CD1c-positive myeloid dendritic cell (primary cell): ENCODE data around the gene EPB41L3.
A peak's percentile ranks its signal among the peaks of the same experiment; 100 is the strongest.

Experiments used
- DNase-seq: peaks from one replicate; pipeline ENCODE4 v3.0.0-alpha.2; 2016; ENCODE audit errors: extremely low spot score

EPB41L3 gene

DNA sequence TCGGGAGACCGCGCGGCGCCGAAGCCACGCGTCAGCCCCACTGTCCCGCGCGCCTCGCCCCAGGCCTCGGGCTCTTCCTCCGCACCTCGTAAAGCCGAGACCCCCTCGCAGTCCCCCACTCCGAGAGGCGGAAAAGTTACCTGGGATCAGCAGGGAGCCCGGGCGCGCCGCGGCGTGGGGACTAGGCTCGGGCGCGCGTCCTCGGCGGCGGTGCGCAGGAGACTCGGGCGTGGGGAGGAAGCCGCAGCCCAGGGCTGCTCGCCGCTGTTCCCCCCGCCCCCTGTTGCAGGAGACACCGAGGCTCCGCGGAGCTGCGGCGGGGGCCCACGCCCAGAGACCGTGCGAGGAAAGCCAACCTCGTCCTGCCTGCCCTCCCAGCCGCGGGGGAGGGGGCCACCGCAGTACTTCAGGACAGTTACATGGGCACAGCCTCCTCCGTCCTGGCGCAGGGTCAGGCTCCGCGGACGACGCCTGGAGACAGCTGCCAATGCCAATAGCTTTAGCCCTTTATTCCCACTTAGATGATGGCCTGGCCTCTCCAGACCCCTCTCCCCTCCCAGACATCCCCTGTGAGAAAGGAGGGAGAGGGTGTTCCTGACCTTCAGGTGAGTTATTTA lies at the start of gene EPB41L3:
Gene EPB41L3 (minus strand): TSS at position 225 of the 617 bp plus-strand sequence. CDS start 54,814 bp downstream, outside the sequence.
- peak; percentile 76 for DNase-seq

GRCh38 chr18:5588529-5588928 lies 44.7 kb upstream of the EPB41L3 start:
- DNase-seq = no peak

DNA sequence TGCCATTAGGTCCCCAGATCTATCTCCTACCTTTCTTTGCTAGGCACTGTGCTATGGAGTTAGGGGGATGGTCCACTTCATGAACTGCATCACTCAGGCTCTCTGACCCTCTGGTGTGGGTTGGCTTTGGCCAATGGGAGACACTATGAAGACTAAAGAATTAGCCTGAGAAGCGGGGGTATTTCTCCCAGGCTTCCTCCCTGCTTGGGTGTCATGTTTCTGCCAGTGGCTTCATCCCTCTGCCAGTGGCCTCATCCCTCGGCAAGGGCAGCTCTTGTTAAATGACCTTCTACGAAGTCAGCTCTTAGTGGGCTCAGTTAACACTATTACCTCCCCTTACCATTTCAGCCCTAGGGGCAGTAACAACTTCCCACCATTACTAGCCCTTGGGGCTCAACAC lies 41.9 kb upstream of the EPB41L3 start:
- DNase-seq = no peak

- peak; percentile 33 for DNase-seq
Measured at GRCh38 chr18:5584746-5585417, 41.1 kb upstream of the EPB41L3 start.

- DNase-seq = peak; percentile 91
Measured at GRCh38 chr18:5582849-5583681, 39.3 kb upstream of the EPB41L3 start.

GRCh38 chr18:5582076-5582475 lies 38.3 kb upstream of the EPB41L3 start:
- no peak for DNase-seq

GRCh38 chr18:5574843-5575242 lies 31.0 kb upstream of the EPB41L3 start:
- DNase-seq = peak; percentile 67

DNA sequence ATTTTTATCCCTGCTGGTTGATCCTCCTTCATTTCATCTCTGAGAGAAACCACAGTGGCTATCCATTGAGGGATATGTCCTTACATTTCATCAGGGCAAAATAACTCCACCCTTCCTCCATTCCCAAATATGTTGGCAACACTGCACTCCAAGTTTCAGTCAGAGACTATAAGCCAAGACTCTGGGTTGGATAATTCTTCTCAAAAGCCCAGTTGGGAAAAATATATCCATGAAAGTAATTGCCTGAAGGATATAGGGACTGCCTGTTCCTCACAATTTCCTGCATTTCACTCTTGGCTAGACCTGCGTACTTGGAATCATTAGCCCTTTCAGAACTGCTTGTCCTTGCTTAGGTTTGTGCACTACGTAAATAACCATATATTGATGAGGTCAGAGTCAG lies 27.9 kb upstream of the EPB41L3 start:
- DNase-seq = no peak

- peak; percentile 32 for DNase-seq
Measured at GRCh38 chr18:5570613-5571012, 26.8 kb upstream of the EPB41L3 start.

DNA sequence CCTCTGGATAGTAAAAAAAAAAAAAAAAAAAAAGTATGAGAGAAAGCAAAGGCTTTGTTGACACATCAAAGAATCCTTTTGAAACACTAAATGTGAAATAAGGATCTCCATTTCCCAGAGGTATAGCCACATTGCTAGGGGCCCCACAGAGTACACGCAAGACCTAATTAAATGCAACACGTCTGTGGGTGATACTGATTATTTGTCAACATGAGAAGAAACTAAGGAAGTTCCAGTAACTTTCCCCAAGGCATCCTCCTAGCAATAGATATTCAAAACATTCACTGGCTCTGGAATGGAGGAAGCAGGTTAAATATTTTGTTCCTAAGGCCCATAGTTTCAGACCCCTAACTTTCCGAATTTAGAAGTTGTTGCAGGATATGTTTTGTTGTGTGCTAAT lies 24.6 kb upstream of the EPB41L3 start:
- no peak for DNase-seq

DNA sequence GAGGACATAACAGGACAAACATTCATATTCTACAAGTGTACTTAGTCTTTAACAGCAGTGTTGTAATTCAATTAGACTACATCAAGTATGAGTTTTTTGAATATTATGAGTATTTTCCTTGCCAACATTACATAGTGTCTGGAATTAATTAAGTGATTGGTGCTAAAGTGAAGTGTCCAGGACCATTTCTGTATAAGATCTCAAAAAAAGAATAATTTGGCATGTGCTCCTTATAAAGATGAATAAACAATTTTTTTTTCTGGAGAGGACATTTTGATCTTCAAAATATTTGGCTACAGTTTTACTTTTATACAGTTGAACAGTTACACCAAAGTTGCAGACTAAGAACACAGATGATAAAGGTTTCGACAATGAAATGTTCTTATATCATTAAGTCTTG lies 15.1 kb upstream of the EPB41L3 start:
- no peak for DNase-seq

GRCh38 chr18:5556310-5556974 lies 12.6 kb upstream of the EPB41L3 start:
- no peak for DNase-seq

- no peak for DNase-seq
Measured at GRCh38 chr18:5554629-5555028, 10.8 kb upstream of the EPB41L3 start.

GRCh38 chr18:5546660-5547059 lies 2.9 kb upstream of the EPB41L3 start:
- DNase-seq = peak; percentile 56

GRCh38 chr18:5543036-5543680 lies 639 bp downstream of the EPB41L3 start:
- peak; percentile 30 for DNase-seq

DNA sequence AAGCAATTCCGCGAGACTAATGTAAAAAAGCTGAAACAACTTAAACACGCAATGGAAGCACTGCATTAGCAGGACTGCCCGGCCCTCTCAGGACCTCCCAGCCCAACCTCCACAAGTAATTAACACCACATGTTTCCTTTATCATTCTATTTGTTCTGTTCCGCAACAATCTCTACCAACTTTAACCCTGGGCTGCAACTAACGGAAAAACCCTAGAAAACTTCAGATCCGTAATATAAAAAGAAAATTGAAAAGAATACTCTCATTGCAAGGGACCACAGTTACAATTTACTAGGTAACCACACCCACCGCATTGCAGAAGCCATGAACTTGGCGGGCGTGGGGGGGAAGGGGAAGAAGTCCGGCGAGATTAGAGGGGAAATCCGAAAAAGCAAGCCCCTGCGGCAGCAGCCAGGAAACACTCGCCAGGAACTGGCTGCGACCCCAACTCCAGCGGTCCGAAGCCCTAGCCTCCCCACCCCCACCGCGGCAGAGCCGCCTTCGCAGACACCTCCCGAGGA lies 1.2 kb downstream of the EPB41L3 start:
- DNase-seq = peak; percentile 71

GRCh38 chr18:5541644-5542043 lies 2.2 kb downstream of the EPB41L3 start:
- DNase-seq = no peak

DNA sequence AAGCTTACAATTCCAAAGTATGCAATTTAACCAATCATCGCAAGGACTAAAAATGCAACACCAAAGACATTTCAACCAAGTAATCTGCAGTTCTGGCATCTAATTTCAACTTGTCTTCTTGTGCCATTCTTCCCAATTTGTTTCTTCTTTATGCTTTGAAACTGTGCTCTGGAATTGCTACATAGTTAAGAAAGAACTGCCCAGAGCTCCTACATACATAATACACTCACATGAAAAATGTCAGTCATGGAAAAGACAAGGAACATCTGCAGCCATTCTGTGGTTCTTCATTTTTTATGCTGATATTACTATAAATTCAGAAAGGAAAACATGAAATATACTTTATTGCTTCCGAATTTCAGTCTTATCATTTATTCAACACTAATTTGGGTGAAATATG lies 4.4 kb downstream of the EPB41L3 start:
- DNase-seq = no peak

- no peak for DNase-seq
Measured at GRCh38 chr18:5538544-5538943, 5.3 kb downstream of the EPB41L3 start.

GRCh38 chr18:5537860-5538259 lies 5.9 kb downstream of the EPB41L3 start:
- no peak for DNase-seq

DNA sequence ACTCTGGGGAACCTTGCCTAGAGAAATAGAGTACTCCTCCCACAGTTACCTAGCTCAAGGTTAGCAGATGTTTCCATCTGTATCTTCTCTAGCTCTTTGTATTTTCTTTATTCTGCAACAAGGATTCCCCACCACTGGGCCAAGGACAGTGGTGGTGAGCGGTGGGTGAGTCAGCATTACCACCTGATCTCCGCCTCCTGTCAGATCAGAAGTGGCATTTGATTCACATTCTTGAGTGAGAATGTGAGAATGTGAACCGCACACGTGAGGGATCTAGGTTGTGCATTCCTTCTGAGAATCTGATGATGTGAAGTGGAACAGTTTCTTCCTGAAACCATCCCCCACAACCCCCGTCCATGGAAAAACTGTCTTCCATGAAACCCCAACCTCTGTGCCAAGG lies 9.0 kb downstream of the EPB41L3 start:
- DNase-seq = no peak
